Aorta (tissue), 5 donors: ENCODE results near the gene LONP1. TPM values are rescaled to one million over a fixed set of nuclear protein-coding genes. Genes with fewer than 3 reads are reported as not detected.
"Not testable (repeated sequence)": the region's sequence is repeated elsewhere in the genome, so short reads cannot be mapped to it uniquely, and the experiment has no call there.

Experiments
- ATAC-seq: fragments of 200-7000 bp; cut with Tn5 transposase; one replicate; pipeline ENCODE4 v1.9.1; 2022; ENCODE audit warnings: moderate library complexity; ENCODE audit not compliant: low FRiP score
- DNase-seq, 2 donors: peaks; one replicate each; pipeline ENCODE4 v3.0.0-alpha.2; 2020
- H3K27ac ChIP-seq, 2 donors: one replicate each; pipeline ENCODE4 v1.5.1; 2013; ENCODE audit warnings: low read length in 2 of 2, mild to moderate bottlenecking in 2 of 2, moderate library complexity in 2 of 2, control low read depth in 1 of 2, inconsistent platforms in 1 of 2, low read depth in 1 of 2
- H3K27me3 ChIP-seq, 2 donors: one replicate each; pipeline ENCODE4 v1.6.1; 2013; ENCODE audit warnings: control low read depth in 1 of 2, low read length in 1 of 2, mild to moderate bottlenecking in 1 of 2, moderate library complexity in 1 of 2; ENCODE audit not compliant: insufficient read depth in 2 of 2, control insufficient read depth in 1 of 2
- H3K36me3 ChIP-seq, 2 donors: one replicate each; pipeline ENCODE4 v1.6.1; 2013; ENCODE audit warnings: control low read depth in 1 of 2, low read length in 1 of 2, mild to moderate bottlenecking in 1 of 2; ENCODE audit not compliant: insufficient read depth in 2 of 2, control insufficient read depth in 1 of 2
- H3K4me1 ChIP-seq, 2 donors: one replicate each; pipeline ENCODE4 v1.6.1; 2013; ENCODE audit warnings: low read length in 2 of 2, control low read depth in 1 of 2, mild to moderate bottlenecking in 1 of 2, moderate library complexity in 1 of 2; ENCODE audit not compliant: insufficient read depth in 2 of 2, control insufficient read depth in 1 of 2
- H3K4me3 ChIP-seq, 2 donors: one replicate each; pipeline ENCODE4 v1.5.1; 2013; ENCODE audit warnings: low read length in 2 of 2, control low read depth in 1 of 2, mild to moderate bottlenecking in 1 of 2
- H3K9me3 ChIP-seq: one replicate; pipeline ENCODE4 v1.6.1; 2013; ENCODE audit warnings: mild to moderate bottlenecking, low read length; ENCODE audit not compliant: control insufficient read depth
- WGBS, 2 donors: extraction: QIAGEN DNeasy Blood & Tissue Kit; methylation state at CpG; one replicate each; pipeline ENCODE4 v1.1.7; 2013; 5-methylcytosine and 5-hydroxymethylcytosine counted together
- intact Hi-C, 2 donors: fragments of 100-400 bp; cut with DNase I; formaldehyde crosslinking; loops; one replicate each; pipeline versions ENCODE4 v1.14.2 to v1.15.0; 2022
- long read RNA-seq, 2 donors: library from polyadenylated mRNA; unstranded; transcript quantifications; one replicate each; pipeline ENCODE4 v2.0.0, GENCODE V29; 2020 to 2021
- polyA plus RNA-seq, 2 donors: library from polyadenylated mRNA; stranded (reverse); fragments of 200-250 nt; gene quantifications; one replicate each; pipeline ENCODE4 v1.2.3, GENCODE V29; 2013
- total RNA-seq, 2 donors: library from RNA; stranded (reverse); fragmentation: NEBNext Ultra II Directional; extraction: Animal tissue kit (Norgen Biotek cat#: 25700); gene quantifications; one replicate each; pipeline ENCODE4 v1.2.1, GENCODE V29; 2021
- donor health status: healthy with polysubstance abuse.
- donor health status: Bipolar disorder and iron deficiency.
- donor health status: DM: no; HTN: no; CAD: no.
- donor health status: DM: no; HTN: no; CAD: no.
- donor health status: DM: yes; HTN: yes; CAD: no.

LONP1 gene
- total RNA-seq = 10 to 100 TPM; 40.3 to 46.4 TPM
- 10 to 100 TPM; 20.4 to 64.6 TPM for polyA plus RNA-seq
- long read RNA-seq, donor 1, transcript LONP1-201 (18 exons, 3,236 nt) = major isoform, 179 of 261 reads
- long read RNA-seq, donor 1, partial matches to known transcripts = 46 of 261 reads
- long read RNA-seq, donor 1, other reads (novel, unspliced or antisense) = 33 of 261 reads
- long read RNA-seq, donor 2, transcript LONP1-201 (18 exons, 3,236 nt) = major isoform, 29 of 63 reads
- long read RNA-seq, donor 2, partial matches to known transcripts = 10 of 63 reads
- long read RNA-seq, donor 2, other reads (novel, unspliced or antisense) = 24 of 63 reads

- intact Hi-C loops = loop anchor here in 1 of 2 donors (1.0 to 5.0 kb wide), 3 partner anchors 30 to 184 kb away; partner anchors contain the start of genes RPL36, SAFB, SAFB2 and VMAC
- peak; percentile 99 for ATAC-seq
Measured at GRCh38 chr19:5719961-5720790, at the start of gene LONP1, which contains the start of gene CATSPERD. Gene LONP1 (minus strand): TSS chr19:5720146. CDS start chr19:5720132, 14 bp downstream. Gene CATSPERD (plus strand): TSS chr19:5720637. CDS start chr19:5720738, 101 bp downstream.

GRCh38 chr19:5767949-5768348 is 48.0 kb upstream of the LONP1 start:
- no peaks in the 10 kb centered on the region for H3K36me3 ChIP-seq
- no peaks in the 10 kb centered on the region for H3K4me1 ChIP-seq
- DNase-seq (no peak), ATAC-seq (no peak)
- intact Hi-C loops = no loop called here
- no peaks in the 10 kb centered on the region for H3K9me3 ChIP-seq
- no peak overlapping the region for H3K4me3 ChIP-seq
- no peak overlapping the region for H3K27ac ChIP-seq
- no peaks in the 10 kb centered on the region for H3K27me3 ChIP-seq
- WGBS, 2 donors = 95 to 96% methylated on average over 10 of the region's 10 CpGs

More at GRCh38 chr19:5719961-5720790, at the start of gene LONP1, which contains the start of gene CATSPERD:
- no peaks in the 10 kb centered on the region for H3K27me3 ChIP-seq
- peak within 1 kb of the TSS; percentile 62 to 77 for H3K27ac ChIP-seq
- H3K9me3 ChIP-seq = no peaks in the 10 kb centered on the region
- H3K4me1 ChIP-seq = peaks cover 0 to 6% of the 10 kb centered on the region in 2 donors
- H3K36me3 ChIP-seq = no peaks in the 10 kb centered on the region
- DNase-seq = peak; percentile 99
- whole genome bisulfite sequencing, 2 donors = 0% methylated on average over 85 to 90 of the region's 90 CpGs
- peak within 1 kb of the TSS; percentile 67 to 97 for H3K4me3 ChIP-seq

- H3K4me3 ChIP-seq = no peak overlapping the region
- H3K9me3 ChIP-seq = no peaks in the 10 kb centered on the region
- WGBS, 2 donors = 94% methylated on average over 3 of the region's 3 CpGs
- no peak overlapping the region for H3K27ac ChIP-seq
- no peak for DNase-seq
- intact Hi-C loops = no loop called here
- ATAC-seq = no peak
- H3K27me3 ChIP-seq = no peaks in the 10 kb centered on the region
- no peaks in the 10 kb centered on the region for H3K4me1 ChIP-seq
- H3K36me3 ChIP-seq = no peaks in the 10 kb centered on the region
Measured at GRCh38 chr19:5765220-5765619, 45.3 kb upstream of the LONP1 start.

- intact Hi-C loops = no loop called here
- H3K27me3 ChIP-seq = no peaks in the 10 kb centered on the region
- WGBS, 2 donors = 91 to 93% methylated on average over 5 of the region's 5 CpGs
- H3K36me3 ChIP-seq = no peaks in the 10 kb centered on the region
- DNase-seq (no peak), ATAC-seq (no peak)
- H3K4me1 ChIP-seq = no peaks in the 10 kb centered on the region
- H3K9me3 ChIP-seq = no peaks in the 10 kb centered on the region
- no peak overlapping the region for H3K4me3 ChIP-seq
- no peak overlapping the region for H3K27ac ChIP-seq
Measured at GRCh38 chr19:5762608-5763217, 42.8 kb upstream of the LONP1 start.

GRCh38 chr19:5753743-5754142 is 33.8 kb upstream of the LONP1 start:
- no peak for ATAC-seq
- 75 to 78% methylated on average over 6 of the region's 6 CpGs for WGBS, 2 donors
- no peaks in the 10 kb centered on the region for H3K36me3 ChIP-seq

GRCh38 chr19:5751709-5752108 is 31.8 kb upstream of the LONP1 start:
- Histone ChIP-seq H3K4me3 (no peak overlapping the region), H3K4me1 (no peaks in the 10 kb centered on the region), H3K27ac (no peak overlapping the region), H3K36me3 (no peaks in the 10 kb centered on the region), H3K27me3 (no peaks in the 10 kb centered on the region), H3K9me3 (no peaks in the 10 kb centered on the region)
- ATAC-seq = no peak
- WGBS, 2 donors = 78 to 82% methylated on average over 7 of the region's 7 CpGs
- intact Hi-C loops = no loop called here
- no peak for DNase-seq

More at GRCh38 chr19:5753743-5754142, 33.8 kb upstream of the LONP1 start:
- no peak for DNase-seq
- H3K4me3 ChIP-seq = no peak overlapping the region
- no peaks in the 10 kb centered on the region for H3K27me3 ChIP-seq
- H3K9me3 ChIP-seq = no peaks in the 10 kb centered on the region
- intact Hi-C loops = no loop called here
- no peak overlapping the region for H3K27ac ChIP-seq
- no peaks in the 10 kb centered on the region for H3K4me1 ChIP-seq

- no peaks in the 10 kb centered on the region for H3K27me3 ChIP-seq
- DNase-seq (no peak), ATAC-seq (no peak)
- 86% methylated on average over 5 of the region's 5 CpGs for WGBS, 2 donors
- no peaks in the 10 kb centered on the region for H3K9me3 ChIP-seq
- intact Hi-C loops = no loop called here
- H3K4me1 ChIP-seq = no peaks in the 10 kb centered on the region
- no peak overlapping the region for H3K27ac ChIP-seq
- no peaks in the 10 kb centered on the region for H3K36me3 ChIP-seq
- H3K4me3 ChIP-seq = no peak overlapping the region
Measured at GRCh38 chr19:5749505-5749904, 29.6 kb upstream of the LONP1 start.

- intact Hi-C loops, DNase-seq, H3K9me3 ChIP-seq, ATAC-seq, H3K4me3 ChIP-seq, H3K36me3 ChIP-seq, H3K27me3 ChIP-seq, H3K4me1 ChIP-seq, H3K27ac ChIP-seq: not testable (repeated sequence)
- WGBS, 2 donors = 32 to 36% methylated on average over 6 of the region's 6 CpGs
Measured at GRCh38 chr19:5748920-5749319, 29.0 kb upstream of the LONP1 start.
